Measurements from ENCODE around the gene KCMF1.

Gene KCMF1

DNA sequence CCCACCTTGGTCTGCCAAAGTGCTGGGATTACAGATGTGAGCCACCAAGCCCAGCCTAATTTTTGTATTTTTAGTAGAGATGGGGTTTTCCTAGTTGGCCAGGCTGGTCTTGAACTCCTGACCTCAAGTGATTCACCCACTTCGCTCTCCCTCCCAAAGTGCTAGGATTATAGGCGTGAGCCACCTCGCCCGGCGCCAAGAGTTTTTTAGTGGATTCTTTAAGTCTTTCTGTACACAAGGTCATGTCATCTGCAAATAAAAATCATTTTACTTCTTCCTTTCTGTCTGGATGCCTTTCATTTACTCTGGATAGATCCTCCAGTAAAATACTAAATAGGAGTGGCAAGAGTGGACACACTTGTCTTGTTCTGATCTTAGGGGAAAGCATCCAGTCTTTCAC, 61.7 kb downstream of the KCMF1 start:
- DNase-seq, result no peak

DNA sequence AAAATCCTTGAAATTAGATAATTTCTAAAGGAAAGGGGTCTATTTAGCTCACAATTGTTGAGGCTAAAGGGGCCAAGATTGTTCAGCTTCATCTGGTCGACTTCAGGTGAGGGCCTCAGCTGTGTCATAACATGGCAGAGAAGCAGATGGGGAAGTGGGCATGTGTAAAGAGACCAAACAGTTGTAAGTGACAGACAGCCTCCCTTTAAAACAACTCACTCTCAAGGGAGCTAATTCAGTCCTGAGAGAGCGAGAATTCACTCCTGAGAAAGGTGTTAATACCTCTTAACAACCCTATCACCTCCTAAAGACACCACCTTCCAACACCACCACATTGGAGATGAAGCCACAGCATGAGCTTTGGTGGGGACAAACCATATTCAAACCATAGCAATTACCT, 62.4 kb downstream of the KCMF1 start:
- DNase-seq, result no peak

DNA sequence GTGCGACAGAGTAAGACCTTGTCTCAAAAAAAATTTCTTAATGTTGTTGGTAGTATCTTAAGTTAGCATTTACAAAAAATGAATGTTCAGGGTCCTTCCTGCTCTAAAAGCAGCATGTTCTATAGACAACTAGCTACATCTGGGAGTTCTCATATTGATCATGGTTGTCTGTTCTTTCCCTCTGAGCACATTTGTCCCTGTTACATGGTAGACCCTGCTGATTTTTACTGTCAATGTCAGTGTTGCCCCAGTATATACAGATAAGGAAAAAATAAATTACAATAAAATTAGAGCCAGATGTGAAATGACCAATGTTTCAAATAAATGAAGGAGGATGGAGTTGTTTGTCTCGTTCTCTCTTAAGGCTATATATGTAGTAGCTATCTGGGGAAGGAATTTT, 63.2 kb downstream of the KCMF1 start:
- DNase-seq, result no peak

DNA sequence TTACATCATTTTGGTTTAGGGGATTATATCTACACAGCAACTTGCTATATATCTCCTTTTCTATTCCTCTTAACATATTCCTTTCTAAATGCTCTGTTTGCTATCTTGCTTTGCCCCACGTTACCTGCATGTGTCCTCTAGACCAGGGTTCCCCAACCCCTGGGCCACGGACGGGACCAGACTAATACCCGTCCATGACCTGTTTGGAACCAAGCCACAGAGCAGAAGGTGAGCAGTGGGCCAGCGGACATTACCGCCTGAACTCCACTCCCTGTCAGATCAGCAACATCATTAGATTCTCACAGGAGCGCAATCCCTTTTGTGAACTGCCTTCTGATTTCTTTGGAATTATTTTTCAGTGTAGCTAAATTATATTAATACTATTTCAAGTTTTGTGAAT, 66.7 kb downstream of the KCMF1 start:
- DNase-seq, result no peak

DNA sequence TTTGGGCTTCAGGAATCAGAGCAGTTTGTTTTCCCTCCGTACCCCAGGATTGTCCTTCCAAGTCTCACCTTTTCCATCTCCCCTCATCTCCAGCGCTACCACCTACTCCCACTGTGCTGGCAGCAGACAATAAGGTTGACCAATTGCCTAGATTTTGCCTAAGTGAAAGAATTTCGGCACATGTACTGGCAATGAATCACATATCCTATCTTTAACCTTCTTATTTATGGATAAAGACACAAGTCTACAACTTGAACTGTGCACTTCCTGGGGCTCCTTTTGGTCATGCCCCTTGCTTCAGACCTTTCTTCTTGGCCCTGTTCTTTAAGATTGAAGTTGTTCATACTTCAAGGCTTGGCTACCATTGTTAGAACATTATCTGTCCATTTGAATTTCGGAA, 71.4 kb downstream of the KCMF1 start:
- DNase-seq, result no peak

DNA sequence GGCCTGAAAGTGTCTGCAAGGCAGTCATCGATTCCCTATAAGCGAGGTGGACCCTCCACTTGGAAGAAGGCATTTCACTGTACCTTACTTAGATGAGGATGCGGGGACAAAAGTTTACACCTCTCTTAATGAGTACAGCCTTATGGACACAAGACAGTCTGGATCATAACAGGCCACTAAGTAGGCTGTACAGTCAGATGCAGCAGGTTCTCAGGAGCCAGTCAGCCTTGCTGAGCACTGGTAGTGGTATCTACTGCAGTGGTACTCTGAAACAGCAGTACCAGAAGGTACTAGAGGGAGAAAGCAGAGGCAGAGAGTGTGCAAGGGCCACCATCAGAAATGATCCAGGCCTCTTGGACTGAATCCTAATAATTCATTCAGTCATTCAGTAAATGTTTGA, 77.6 kb downstream of the KCMF1 start:
- DNase-seq, result no peak

DNA sequence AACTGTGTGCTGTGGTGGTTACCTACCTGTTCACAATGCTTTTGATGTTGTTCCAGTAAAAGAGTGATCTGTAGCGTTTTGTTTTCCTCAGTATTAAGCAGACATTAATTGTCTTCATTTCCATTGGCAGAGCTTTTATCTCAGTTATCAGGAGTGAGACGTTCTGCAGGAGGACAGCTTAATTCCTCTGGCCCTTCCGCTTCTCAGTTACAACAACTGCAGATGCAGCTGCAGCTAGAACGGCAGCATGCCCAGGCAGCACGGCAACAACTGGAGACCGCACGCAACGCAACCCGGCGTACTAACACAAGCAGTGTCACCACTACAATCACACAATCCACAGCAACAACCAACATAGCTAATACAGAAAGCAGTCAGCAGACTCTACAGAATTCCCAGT, 78.3 kb downstream of the KCMF1 start:
- DNase-seq, result no peak

DNA sequence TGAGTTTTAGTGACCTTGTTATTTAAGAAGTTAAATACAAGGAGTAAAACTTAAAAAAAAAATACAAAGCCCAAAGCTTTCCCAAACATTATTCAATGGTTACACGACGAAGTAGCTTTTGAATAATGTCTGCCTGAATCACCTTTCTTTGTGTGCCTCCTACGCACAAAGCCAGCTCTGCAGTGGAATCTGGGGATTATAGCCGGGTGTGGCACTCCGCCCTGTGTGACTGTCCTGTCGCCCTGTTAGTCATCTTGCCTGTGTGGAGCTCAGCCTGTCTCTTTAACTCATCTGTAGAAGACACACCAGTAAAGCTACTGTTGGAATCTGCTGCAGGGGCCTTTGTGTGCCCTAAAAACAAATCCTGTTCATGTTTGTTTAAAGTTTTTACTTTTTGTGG, 82.8 kb downstream of the KCMF1 start:
- DNase-seq, result no peak

DNA sequence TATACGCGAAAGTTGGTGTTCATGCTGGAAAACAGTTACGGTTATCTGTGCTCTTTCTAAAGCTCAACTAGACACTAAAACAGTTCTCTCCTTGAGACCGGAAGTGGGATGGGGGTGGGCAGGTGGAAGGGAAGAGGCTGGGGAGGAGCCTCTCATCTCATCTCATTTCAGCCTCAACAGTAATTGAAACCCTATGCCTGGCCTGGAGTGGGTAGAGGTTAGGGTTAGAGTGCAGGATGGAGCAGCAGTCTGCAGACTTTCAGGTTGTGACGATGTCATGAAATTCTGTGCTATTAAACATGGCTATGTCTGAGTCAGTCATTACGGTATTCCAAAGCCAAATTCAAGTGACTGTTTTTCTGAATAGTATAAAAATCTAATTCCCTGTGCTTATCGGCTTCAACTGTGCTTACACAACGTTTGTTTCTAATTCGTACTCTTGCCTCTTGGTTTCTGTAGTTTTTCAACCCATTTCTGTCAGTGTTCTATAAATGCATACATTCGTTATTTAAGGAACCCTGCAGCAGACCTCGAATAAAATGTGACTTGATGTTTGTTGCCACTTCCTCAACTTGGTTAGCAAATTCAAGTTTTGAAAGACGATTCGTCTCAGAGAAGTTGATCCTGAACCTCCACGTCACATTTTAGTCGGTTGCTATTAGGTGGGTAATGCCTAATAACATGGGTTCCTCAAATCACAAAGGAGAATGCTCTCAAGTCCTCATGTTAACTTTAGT, 86.4 kb downstream of the KCMF1 start:
- DNase-seq, result no peak

DNA sequence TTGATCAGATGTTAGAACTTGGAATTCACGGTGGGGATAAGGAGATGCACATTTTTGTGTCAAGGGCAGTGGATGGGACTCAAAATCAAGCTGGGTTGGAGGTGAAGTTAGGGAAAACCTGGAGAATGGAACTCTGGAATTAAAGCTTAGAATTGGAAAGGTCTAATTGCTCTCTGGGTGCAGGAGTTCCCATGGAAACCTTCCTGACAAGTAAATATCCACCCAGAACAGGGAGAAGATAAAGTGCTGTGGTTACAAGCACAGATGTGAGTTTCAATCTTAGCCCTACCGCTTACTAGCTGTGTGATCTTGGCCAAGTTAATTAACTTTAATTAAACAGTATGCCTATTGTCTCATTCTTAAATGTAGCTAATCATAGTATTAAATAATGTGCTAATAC, 90.9 kb downstream of the KCMF1 start:
- DNase-seq, result no peak

DNA sequence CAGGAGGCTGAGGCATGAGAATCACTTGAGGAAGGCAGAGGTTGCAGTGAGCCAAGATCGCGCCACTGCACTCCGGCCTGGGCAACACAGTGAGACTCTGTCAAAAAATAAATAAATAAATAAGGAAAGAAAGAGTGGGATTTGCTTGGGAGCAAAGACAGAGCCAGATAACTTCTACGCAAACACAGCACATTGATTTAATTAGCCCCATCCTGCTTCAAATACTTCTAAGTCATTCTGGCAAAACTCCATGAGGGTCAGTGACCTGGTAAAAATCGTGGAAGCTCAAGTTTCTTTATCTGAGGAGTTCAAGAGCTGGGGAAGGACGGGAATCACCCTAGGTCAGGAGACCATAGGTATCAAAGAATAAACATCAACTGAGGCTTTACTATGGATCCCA, 91.6 kb downstream of the KCMF1 start:
- no peak for DNase-seq

DNA sequence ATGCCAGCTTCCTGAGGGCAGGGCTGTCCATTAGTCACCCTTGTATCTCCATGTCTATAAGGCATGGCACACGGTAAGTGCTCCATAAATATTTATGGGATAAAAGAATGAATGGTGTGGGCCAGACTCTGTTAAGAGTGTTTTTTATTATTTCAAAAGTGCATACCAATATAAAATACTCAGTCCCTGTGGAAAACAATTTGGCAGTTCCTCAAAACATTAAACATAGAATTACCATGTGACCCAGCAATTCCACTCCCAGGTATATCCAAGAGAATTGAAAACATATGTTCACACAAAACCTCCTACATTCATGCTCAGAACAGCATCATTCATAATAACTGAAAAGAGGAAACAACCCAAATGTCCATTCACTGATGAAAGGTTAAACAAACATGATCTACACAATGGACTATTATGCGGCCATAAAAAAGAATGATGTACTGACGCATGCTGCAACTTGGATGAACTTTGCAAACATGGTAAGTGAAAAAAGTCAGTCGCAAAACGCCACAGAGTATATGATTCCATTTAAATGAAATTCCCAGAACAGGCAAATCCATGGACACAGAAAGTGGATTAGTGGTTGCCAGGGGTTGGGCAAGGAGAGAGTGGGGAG, 93.1 kb downstream of the KCMF1 start:
- no peak for DNase-seq

DNA sequence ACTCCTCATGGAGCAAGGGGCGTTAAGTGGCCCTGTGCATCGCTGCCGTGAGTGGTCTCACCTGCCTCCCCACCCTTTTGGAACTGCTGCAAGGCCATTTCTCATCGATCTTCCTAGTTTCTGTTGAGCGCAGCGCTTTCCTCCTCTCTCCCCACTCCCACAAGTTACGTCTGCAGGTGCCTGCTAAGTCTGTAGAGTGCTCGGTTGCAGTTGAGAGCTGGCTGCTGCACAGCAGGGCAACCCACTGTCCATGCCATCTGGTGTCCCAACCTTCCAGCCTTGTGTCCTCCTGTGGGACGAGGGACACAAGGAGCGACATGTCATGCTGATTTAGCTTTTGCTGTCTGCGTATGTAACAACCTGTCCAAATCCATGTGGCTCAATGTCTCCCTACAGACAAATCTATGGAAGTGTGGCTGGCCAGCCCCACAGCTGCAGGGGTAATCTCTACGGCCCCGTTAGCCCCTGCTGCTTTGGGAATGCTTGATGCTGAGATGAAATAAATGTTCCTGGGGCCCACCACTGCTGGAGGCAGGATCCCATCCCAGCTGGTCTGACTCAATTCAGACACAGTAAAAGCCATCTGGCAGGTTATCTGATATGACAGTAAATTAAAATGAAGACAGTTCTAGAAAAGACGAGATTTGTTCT, 94.1 kb downstream of the KCMF1 start:
- DNase-seq, result no peak

DNA sequence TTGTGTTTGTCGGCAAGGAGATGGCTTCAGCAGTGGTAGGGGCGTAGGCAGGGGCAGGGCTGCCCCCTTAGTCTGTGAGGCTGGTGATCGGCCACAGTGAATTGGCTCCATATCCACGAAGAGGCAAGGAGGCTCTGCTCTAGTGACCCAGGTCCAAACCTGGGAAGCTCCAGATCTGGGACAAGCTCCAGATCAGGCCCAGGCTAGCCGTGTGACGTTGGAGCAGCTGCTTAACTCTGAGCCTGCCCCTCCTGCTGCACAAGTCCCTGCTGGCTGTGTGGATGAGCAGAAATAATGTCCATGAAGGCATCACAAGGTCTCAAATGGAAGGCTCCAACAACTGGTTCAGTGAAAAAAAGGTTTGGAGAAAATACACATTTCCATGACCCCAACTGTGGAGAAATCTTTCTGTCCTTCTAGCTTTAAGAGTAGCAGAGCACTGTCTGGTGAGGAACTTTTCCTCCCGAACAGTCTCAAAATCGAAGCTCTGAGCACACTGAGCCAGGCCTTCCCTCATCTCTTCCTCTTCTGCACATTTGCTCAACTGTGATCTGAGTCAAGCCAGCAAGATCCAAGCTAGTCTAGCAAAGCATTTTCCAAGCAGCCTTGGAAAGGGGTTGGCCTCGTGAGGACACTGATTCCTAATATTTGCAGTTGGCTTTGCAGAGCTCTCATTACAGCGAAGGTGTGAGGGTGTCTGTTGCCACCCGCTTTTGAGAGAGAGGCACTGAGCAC, 95.2 kb downstream of the KCMF1 start:
- no peak for DNase-seq

DNA sequence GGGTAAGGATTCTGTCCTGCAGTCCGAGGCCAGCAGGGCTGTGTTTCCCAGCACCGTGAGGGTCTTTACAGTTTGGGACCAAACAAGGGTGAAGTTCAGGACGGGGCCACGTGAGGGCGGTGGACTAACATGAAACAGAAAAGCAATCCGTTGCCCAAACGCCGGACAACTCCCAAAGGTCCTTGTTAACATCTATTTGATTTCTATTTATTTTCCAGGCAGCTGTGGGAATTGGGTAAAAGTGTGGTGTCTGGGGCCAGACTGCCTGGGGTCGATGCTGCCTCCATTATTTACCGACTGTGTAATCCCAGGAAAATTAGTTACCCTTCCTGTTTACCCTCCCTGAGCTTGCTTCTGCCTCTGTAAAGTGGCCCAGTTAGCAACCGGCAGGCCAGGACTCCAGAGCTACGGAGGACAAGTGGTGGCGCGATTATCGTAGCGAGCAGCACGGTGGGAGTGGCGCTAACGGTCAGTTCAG, 96.0 kb downstream of the KCMF1 start:
- DNase-seq, result peak; percentile 19 to 22

DNA sequence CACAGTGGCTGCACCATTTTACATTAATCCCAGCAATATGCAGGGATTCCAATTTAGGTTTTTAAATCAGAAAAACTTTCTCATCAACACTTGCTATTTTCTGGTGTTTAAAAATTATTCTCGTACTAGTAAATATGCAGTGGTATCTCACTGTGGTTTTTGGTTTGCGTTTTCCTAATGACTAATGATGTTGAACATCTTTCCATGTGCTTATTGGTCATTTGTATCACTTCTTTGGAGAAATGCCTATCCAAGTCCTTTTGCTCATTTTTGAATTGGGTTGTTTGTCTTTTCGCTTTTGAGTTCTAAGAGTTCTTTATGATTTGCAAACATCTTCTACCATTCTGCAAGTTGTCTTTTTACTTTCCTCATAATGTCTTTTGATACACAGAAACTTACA, 100.1 kb downstream of the KCMF1 start:
- DNase-seq, result no peak

DNA sequence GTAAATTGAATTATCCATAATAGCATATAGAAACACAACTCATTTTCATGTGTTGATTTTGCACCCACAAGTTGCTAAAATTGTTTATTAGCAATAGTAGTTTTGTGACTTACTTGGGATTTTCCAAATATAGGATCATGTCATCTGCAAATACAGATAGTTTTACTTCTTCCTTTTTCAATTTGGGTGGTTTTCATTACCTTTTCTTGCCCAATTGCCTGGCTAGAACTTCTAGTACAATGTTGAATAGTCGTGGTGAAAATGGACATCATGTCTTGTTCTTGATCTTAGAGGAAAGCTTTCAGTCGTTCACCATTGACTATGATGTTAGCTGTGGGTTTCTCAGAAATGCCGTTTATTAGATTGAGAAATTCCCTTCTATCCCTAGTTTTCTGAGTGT, 102.1 kb downstream of the KCMF1 start:
- no peak for DNase-seq

DNA sequence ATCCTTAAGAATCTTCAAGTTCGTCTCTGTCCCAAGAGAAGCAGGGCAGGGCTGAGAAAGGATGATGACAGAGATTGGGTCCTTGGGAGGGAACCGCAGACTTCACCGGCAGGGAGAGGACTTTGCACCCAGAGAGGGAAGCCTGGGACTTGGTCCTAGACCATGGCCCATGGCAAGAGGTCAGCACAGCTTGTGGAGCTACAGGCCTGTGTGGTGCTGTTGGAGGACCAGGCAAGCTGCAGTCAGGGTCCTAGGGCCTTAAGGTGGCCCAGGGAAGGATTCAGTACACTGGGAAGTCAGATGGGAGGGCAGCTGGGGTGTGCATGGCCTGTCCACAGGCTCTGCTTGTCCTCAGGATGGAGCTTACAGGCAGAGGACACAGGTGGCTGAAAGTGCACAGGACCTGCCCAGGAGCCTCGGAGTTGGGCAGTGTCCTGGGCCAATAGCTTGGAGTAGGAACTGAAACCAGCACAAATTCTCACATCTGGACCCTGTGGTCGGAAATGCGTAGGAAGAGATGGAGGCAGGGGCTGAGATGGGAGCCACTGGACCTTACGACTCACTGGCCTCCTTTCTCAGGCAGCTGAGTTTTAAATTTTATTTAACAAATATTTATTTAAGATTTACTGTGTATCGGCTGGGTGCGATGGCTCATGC, 105.8 kb downstream of the KCMF1 start:
- DNase-seq, result no peak

DNA sequence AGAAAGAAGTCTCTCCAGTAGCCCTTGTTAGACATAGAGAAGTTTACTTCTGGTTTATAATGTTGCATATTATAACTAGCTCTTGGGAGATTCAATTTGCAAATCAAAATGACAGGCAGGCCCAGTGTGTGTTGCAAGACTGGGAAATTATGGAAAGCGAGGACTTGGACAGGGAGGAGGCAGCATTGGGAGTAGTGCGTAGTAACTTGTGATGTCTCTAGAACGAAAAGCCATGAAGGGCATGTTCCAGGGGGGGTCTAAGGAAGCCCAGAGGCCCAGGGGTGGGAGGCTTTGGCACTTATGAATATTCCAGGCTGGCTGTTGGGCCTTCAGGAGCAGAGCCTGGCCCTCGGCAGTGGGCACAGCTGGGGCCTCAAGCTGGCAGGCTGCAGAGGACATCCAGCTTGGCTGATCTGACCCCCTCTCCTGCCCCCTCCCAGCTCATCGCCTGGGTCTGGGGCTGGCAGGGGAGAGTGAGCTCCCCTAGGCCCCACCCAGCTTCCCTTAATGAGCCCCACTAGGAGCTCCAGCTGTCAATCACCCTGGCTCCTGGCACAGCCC, 107.0 kb downstream of the KCMF1 start:
- no peak for DNase-seq

DNA sequence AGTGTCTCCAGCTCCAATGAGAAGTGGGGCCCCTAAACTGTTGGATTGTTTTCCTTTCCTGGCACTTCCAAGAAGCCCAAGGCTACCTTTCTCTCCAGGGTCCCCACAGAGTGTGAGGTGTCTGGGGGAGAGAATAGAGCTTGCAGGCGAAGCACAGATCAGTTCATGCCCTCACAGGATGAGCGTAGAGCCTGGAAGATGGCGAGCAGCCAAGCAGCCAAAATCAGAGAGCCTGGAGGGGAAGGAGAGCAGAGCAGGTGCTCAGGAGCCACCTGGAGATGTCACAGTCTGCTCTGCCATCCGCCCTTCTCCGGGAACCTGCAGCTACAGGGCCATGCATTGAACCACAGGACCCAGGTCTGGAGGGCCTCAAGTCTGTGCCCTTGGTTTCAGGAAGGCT, 107.6 kb downstream of the KCMF1 start:
- DNase-seq, result no peak

DNA sequence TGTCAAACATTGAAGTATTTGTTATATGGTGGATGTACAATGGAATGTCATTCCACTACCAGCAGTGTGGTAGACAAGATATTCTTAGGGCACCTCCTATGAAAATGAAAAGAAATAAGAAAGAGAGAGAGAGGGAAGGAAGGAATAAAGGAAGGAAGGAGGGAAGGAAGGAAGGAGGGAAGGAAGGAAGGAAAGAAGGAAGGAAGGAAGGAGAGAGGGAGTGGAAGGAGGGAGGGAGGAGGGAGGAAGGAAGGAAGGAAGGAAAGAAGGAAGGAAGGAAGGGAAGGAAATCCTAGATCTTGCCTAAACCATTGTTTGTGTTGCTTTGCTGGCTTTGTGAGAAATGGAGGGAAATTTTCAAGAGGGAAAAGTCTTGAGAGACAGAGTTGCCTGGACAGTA, 112.1 kb downstream of the KCMF1 start:
- DNase-seq, result no peak

DNA sequence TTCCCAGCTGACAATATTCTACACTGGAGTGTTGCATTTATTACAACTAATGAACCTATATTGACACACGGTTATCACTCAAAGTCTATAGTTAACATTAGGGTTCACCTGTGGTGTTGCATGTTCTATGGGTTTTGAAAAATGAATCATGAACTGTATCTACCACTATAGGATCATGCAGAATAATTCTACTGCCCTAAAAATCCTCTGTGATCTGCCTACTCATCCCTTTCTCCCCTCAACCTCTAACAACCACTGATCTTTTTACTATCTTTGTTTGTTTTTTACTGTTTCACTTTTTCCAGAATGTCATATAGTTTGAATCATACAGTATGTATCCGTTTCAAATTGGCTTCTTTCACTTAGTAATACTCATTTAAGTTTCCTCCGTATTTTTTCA, 114.6 kb downstream of the KCMF1 start:
- no peak for DNase-seq

DNA sequence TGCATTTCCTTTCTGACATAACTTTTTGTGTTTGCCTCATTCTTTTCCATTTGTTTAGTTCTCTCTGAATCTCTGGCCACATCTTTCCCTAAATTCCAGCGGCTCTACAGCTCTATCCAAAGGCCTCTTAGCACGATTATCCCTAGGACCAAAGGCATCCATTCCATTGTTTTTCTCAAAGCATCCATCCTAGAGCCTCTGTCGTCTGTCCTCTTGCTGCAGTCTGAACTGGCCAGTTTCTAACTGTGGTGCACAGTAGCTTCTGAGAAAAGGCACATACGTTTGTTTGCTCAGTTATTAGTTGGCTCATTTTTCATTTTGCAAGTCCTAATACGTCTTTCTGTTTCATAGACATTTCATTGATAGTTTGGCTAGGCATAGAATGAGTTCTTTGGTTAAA, 116.6 kb downstream of the KCMF1 start:
- no peak for DNase-seq

All from CD4-positive, alpha-beta T cell treated with Interferon alpha-2 for 1 hour (primary cell).